ENCODE measurements around the gene PKN1. TPM values are rescaled to one million over a fixed set of nuclear protein-coding genes. Genes with fewer than 3 reads are reported as not detected.

Gene PKN1
- polyA plus RNA-seq, 3 donors: 49.5 to 119 (median 49.6) TPM

- peak overlapping the region; percentile 79 to 87 for H3K4me3 Mint-ChIP-seq
- Histone ChIP-seq H4K20me1 (ENCODE audit: insufficient read depth, low read length) (peaks cover 7% of the 10 kb centered on the region), H3K9ac (ENCODE audit: insufficient read depth, low read length, poor library complexity, severe bottlenecking) (peak overlapping the region; percentile 78), H3K4me3 (replicated peaks in 1 of 3; ENCODE audit: low read depth in 2 of 3, low read length in 3 of 3) (peak overlapping the region; percentile 57 to 93 (median 89)), H2AFZ (ENCODE audit: insufficient read depth, low read depth, low read length, poor library complexity, severe bottlenecking) (peak overlapping the region; percentile 88), H3K4me2 (replicated peaks; ENCODE audit: extremely low read depth, low read length, poor library complexity, severe bottlenecking) (peak overlapping the region; percentile 93), H3K27ac (ENCODE audit: low read depth in 1 of 2, low read length in 2 of 2) (peak overlapping the region in 1 of 2 donors; percentile 62), H3K9me3 (replicated peaks in 1 of 2; ENCODE audit: control insufficient read depth in 1 of 2, insufficient read depth in 1 of 2, low read length in 2 of 2) (no peaks in the 10 kb centered on the region), H3K27me3 (ENCODE audit: control insufficient read depth in 2 of 2, insufficient read depth in 2 of 2, low read length in 2 of 2) (peaks cover 0 to 2% of the 10 kb centered on the region in 2 donors), H3K4me1 (ENCODE audit: control insufficient read depth in 1 of 2, insufficient read depth in 2 of 2, low read length in 2 of 2) (peaks cover 48 to 57% of the 10 kb centered on the region in 2 donors), H3K36me3 (replicated peaks in 1 of 2; ENCODE audit: control insufficient read depth in 1 of 2, insufficient read depth in 2 of 2, low read length in 2 of 2) (peaks cover 0 to 5% of the 10 kb centered on the region in 2 donors), H3K79me2 (ENCODE audit: insufficient read depth, low read length) (peaks cover 55% of the 10 kb centered on the region)
- H3K9me3 Mint-ChIP-seq: no peaks in the 10 kb centered on the region
- H3K27me3 Mint-ChIP-seq (ENCODE audit: low read depth in 3 of 3): peaks cover 6 to 15% (median 7%) of the 10 kb centered on the region in 3 donors
- intact Hi-C loops (cut with micrococcal nuclease): loop anchor here in 1 of 2 donors (2.0 kb wide), 2 partner anchors 13 to 39 kb away; no protein-coding TSS in a partner anchor
- TF ChIP-seq CTCF (IDR thresholded peaks at IDR 0.05): no peak
- no peak for DNase-seq
- H3K27ac Mint-ChIP-seq: peak overlapping the region in 6 of 7 donors; percentile 19 to 96 (median 82)
- H3K4me1 Mint-ChIP-seq: peaks cover 47% of the 10 kb centered on the region
- WGBS (ENCODE audit: insufficient coverage): 2% methylated on average over 24 of the region's 52 CpGs
- peaks cover 2 to 14% of the 10 kb centered on the region in 2 donors for H3K36me3 Mint-ChIP-seq
These were observed 722 bp downstream of the PKN1 start for GRCh38 chr19:14433554-14434501.

- Histone ChIP-seq H2AFZ (ENCODE audit: insufficient read depth, low read depth, low read length, poor library complexity, severe bottlenecking) (no peak overlapping the region), H3K4me3 (replicated peaks in 1 of 3; ENCODE audit: low read depth in 2 of 3, low read length in 3 of 3) (peak overlapping the region; percentile 57 to 93 (median 89)), H3K4me2 (replicated peaks; ENCODE audit: extremely low read depth, low read length, poor library complexity, severe bottlenecking) (peak overlapping the region; percentile 93), H3K79me2 (ENCODE audit: insufficient read depth, low read length) (peaks cover 63% of the 10 kb centered on the region), H3K9me3 (replicated peaks in 1 of 2; ENCODE audit: control insufficient read depth in 1 of 2, insufficient read depth in 1 of 2, low read length in 2 of 2) (no peaks in the 10 kb centered on the region), H3K27me3 (ENCODE audit: control insufficient read depth in 2 of 2, insufficient read depth in 2 of 2, low read length in 2 of 2) (peaks cover 0 to 2% of the 10 kb centered on the region in 2 donors), H3K4me1 (ENCODE audit: control insufficient read depth in 1 of 2, insufficient read depth in 2 of 2, low read length in 2 of 2) (peaks cover 57 to 66% of the 10 kb centered on the region in 2 donors), H3K27ac (ENCODE audit: low read depth in 1 of 2, low read length in 2 of 2) (peak overlapping the region; percentile 22 to 70), H3K36me3 (replicated peaks in 1 of 2; ENCODE audit: control insufficient read depth in 1 of 2, insufficient read depth in 2 of 2, low read length in 2 of 2) (peaks cover 0 to 5% of the 10 kb centered on the region in 2 donors), H4K20me1 (ENCODE audit: insufficient read depth, low read length) (peaks cover 7% of the 10 kb centered on the region), H3K9ac (ENCODE audit: insufficient read depth, low read length, poor library complexity, severe bottlenecking) (peak overlapping the region; percentile 78)
- intact Hi-C loops (cut with micrococcal nuclease): loop anchor here (2.0 to 5.0 kb wide), 2 partner anchors 14 to 43 kb away; partner anchors contain the start of gene PTGER1 (in 1 of the 2)
- WGBS (ENCODE audit: insufficient coverage): 78% methylated on average over 18 of the region's 23 CpGs
- H3K9me3 Mint-ChIP-seq: no peaks in the 10 kb centered on the region
- H3K27me3 Mint-ChIP-seq (ENCODE audit: low read depth in 3 of 3): peaks cover 6 to 11% (median 7%) of the 10 kb centered on the region in 3 donors
- peak overlapping the region; percentile 77 to 96 (median 86) for H3K27ac Mint-ChIP-seq
- peaks cover 2 to 14% of the 10 kb centered on the region in 2 donors for H3K36me3 Mint-ChIP-seq
- DNase-seq: peak; percentile 76 to 87 (median 82)
- peaks cover 56% of the 10 kb centered on the region for H3K4me1 Mint-ChIP-seq
- no peak for TF ChIP-seq CTCF (IDR thresholded peaks at IDR 0.05)
- peak overlapping the region; percentile 79 to 87 for H3K4me3 Mint-ChIP-seq
These were observed 1.6 kb downstream of the PKN1 start for GRCh38 chr19:14434543-14435319.

All from CD14-positive monocyte (primary cell).